Activated T-helper 1 cell treated with Interleukin-2 at 50 U/mL for 16 hours (primary cell): Measurements from ENCODE around the gene EPS15.
A peak's percentile ranks its signal among the peaks of the same experiment; 100 is the strongest.
"Not testable (repeated sequence)": the region's sequence is repeated elsewhere in the genome, so short reads cannot be mapped to it uniquely, and the experiment has no call there.

Experiments
- DNase-seq: peaks from one replicate; pipeline ENCODE4 v3.0.0-alpha.2; 2020; ENCODE audit warnings: low read depth

Gene EPS15

DNA sequence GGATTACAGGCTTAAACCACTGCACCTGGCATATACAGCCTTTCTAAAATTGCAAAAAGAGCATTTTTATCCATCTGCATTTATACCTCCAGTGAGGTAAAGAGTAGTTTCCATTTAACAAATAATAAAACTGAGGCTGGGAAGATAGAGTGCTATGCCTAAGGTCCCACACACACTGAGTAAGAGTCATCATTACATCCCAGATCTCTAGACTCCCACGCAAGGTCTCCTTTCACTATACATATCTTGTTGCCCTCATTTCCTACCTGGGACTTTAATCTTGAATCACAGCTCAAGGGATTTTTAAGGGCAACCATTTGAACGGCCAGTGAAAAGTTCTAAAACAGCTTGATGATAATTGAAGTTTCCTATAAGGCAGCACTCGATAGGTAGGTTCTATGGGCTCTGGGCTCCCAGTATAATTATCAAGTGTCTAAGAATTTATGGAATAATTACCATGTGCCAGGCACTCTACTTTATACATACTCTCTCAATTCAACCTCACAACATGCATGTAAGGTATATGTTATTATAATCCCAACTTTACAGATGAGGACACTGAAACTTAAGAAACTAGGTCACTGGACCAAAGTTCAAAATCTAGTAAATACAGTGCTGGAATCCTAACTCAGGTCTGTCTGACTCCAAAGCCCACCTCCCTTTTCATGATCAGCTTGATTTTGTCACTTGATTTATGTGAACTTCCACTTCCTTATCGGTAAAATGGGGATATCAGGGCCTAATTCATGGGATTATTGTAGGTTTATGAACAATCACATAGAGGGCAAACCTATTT lies 23.3 kb upstream of the EPS15 start:
- no peak for DNase-seq

DNA sequence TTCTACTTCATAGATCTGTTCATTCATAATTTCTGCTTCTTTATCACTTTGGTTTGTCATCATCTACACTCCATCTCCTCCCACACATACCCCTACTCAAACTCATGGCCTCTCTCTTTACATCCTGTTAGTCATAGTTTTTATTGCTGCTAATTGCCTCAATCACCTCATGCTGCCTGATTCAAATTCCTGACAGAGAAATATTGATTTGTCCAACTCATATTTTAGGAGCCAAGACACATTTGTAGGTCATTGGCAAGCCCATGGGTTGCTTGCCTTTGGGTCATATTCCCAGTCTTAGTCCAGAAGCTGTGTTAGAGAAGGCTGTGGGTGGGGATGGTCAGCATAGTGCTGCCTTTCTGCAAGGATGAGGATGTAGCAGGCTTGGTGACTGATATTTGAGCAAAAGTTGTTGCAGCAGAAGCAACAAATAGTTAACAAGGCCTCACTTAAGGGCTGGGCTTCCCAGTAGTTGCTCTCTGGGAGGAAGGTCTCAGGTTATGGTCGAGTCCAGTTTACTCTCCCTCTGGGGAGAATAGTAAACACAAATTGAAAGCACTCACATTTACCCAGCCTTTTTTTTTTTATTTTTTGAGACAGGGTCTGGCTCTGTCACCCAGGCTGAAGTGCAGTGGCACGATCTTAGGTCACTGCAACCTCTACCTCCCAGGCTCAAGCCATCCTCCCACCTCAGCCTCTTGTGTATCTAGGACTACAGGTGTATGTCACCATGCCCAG lies 22.4 kb upstream of the EPS15 start:
- no peak for DNase-seq

GRCh38 chr1:51537568-51537967 lies 18.5 kb upstream of the EPS15 start:
- DNase-seq: no peak

- DNase-seq: no peak
Observed at GRCh38 chr1:51535006-51535592, 16.0 kb upstream of the EPS15 start.

DNA sequence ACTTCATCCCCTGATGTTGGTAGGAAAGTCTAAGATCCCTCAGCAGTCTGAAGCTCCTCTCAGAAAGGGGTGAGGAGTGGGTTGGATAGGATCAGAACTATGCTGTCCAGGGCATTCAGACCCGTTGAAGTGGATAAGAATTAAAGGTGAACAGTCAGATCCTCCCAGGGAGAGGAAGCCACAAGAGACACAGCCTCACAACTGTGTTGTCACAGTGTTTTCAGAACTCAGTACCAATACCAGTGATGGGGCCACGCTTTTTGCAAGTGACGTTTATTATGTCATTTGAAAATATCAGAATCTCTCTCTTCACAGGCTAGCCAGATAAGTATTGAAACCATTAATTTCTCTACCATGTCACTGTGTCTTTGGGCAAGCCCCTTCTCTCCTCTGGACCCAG lies 15.4 kb upstream of the EPS15 start:
- DNase-seq: no peak

GRCh38 chr1:51532853-51533252 lies 13.8 kb upstream of the EPS15 start:
- DNase-seq: no peak

DNA sequence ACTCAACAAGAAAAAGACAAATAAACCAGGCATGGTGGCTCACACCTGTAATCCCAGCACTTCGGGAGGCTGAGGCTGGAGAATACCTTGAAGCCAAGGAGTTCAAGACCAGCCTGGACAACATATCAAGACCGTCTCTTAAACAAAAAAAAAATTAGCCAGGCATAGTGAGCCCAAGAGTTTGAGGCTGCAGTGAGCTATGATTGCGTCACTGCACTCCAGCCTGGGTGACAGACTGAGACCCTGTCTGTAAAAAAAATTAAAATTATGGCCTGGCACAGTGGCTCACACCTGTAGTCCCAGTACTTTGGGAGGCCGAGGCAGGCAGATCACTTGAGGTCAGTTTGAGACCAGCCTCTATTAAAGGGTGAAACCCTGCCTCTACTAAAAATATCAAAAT lies 11.4 kb upstream of the EPS15 start:
- not testable (repeated sequence) for DNase-seq

DNA sequence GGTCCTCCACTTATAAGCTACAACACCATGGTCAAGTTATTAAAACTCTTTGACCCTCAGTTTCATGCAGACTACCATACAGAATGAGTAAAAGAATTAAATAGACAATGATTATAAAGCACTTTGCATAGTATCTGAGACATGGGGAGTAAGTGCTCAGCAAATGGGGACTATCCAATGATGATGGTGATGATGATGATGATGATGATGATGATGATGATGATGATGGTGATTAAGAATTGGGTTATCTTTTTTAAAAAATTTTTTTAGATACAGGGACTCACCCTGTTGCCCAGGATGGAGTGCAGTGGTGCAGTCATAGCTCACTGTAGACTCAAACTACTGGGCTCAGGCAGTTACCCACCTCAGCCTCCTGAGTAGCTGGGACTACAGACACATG lies 8.1 kb upstream of the EPS15 start:
- DNase-seq: no peak

GRCh38 chr1:51526248-51526647 lies 7.2 kb upstream of the EPS15 start:
- no peak for DNase-seq

DNA sequence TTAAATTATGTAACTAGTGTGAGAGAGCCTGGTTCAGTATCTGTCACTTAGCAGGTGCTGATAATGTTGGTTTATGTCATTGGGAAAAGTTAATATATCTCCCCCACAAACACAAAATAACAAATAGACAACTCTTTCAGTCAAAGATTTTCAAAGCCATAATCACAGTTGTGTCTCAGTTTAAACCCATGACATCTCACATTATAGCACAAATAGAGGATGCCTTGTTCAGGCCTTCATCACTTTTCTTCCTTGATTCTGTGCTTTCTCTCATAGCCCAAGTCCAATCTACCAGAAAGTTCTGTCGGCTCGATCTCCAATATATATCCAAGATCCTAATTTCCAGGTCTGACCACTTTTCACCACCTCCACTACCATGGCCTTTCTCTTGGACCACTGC lies 6.2 kb upstream of the EPS15 start:
- DNase-seq: no peak

DNA sequence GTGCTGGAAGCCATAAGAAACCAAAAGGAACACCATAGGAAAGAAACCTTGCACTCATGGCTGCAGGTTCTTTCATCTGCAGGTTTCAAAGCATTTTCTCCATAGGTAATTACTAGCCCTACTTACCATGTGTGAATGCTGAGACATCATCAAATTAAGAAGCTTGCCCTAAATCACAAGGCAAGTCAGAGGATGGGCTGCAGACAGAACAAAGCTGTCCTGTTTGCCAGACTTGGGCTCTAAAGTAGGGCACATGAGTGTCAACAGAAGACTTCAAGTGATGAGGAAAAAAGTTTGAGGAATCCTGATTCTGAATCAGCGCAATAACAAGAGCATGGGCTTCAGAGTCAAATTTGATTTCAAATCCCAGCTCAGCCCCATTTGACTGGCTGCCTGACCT lies 5.8 kb upstream of the EPS15 start:
- DNase-seq: no peak

GRCh38 chr1:51523931-51524330 lies 4.9 kb upstream of the EPS15 start:
- DNase-seq: no peak

GRCh38 chr1:51520700-51521248 lies 1.7 kb upstream of the EPS15 start:
- no peak for DNase-seq

DNA sequence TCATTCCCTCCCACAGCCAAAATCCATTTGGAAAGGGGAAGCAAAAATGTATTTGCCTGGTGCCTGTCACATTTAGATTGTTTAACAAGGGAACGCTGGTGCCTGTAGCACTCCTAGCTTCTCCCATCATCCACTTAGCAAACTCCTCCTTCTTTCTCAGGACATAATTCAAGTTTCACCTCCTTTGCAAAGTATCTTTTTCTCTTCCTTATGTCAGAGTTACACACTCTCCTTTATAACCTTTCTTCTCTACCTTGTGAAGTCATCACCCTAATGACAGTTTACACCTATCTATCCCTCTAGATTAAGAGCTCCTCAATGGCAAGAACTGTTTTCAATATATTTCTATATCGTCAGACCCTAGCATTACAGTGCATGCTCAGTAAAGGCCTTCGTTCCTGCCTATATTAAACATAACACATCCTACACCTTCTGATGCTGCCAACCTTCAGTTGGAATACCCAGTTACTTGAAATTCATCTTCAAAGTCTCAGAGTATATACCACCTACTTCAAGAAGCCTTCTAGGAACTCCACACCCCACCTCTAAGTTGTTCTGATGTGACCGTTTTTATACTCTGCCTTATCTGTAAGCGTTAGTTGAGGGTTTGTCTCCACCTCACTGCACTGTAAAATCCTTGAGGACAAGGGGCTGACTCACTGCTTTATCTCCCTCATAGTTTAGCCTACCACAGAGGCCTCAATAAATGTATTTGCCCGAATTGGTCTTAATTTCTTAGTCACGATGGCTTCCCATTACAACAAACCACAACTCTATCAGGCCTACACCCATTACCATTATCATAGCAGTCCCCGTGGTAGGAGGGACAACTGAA lies 1.0 kb upstream of the EPS15 start:
- no peak for DNase-seq

- DNase-seq: peak; percentile 30
Observed at GRCh38 chr1:51518586-51519047, 449 bp downstream of the EPS15 start.

DNA sequence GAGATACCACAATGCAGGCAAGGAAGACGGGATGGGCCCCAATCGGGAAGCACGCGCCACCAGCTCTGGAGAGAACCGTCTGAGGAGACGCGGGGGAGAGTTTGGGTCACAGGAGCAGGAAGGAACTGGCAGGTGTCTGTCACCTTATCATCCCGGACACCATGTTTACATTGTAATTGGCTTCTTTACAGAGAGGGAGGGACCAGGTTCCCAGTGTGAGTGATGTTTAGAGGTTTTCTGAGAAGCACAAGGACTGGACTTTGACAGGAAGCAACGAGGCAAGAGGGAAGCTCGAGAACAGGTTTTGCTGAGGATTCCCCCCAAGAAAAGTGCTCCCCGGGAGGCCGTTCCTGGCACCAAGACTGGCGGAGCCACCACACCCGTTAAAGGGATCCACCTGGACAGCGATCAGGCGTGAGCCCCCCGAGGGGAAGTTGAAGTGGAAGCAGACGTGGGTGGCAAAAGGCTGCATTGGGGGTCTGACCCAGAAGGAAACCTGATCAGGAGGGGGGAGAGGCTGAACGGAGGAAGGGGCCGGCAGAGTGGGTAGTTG lies 957 bp downstream of the EPS15 start:
- peak; percentile 20 for DNase-seq

GRCh38 chr1:51517361-51518032 lies 1.6 kb downstream of the EPS15 start:
- DNase-seq: no peak

DNA sequence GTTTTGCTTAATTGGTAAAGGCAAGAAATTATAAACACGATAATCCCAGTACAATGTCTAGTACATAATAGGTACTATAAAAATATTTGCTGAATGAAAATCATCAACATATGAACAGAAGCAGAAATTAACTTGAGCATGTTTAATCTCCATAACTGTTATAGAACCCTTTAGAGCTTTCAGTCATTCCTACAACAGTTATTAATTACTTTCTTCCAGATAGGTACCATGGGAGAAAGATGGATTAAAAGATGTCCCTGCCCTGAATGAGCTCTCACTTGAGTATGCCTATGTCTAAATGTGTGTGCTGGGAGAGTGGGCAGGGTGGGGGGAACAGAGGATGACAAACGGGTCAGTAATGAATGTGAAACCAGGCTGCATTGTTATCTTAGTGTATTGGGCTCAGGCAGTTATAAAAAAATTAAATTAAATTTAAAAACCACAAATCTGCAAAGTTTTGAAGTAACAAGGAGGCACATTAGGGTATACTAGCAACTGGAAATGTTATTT lies 2.4 kb downstream of the EPS15 start:
- no peak for DNase-seq

GRCh38 chr1:51515982-51516648 lies 3.0 kb downstream of the EPS15 start:
- DNase-seq: no peak

DNA sequence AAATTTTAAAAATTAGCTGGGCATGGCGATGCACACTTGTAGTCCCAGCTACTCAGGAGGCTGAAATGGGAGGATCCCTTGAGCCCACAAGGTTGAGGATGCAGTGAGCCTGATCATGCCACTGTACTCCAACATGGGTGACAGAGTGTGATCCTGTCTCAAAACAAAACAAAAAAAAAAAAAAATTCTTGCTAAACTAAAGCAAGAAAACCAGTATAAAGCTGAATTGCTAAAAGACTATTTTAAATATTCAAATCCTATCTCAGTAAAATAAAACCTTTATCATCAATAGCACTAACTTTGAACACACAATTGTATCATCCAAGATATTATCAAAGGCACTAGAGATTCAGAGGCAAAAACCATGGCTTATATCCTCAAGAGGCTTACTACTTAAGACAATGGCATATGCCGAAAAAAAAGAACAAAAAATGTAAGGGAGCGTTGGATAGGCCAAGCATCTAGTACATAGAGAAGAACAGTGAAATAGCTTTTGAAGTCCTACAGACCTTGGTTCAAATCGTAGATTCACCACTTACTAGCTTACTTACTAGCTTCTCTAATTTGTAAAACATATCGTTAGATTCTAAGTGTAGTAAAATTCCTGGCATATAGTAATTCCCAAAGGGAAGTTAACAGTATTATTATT lies 3.6 kb downstream of the EPS15 start:
- DNase-seq: no peak
